ENCODE measurements around the gene CLDN15.
"Not testable (repeated sequence)": the region's sequence is repeated elsewhere in the genome, so short reads cannot be mapped to it uniquely, and the experiment has no call there.

The CLDN15 gene

DNA sequence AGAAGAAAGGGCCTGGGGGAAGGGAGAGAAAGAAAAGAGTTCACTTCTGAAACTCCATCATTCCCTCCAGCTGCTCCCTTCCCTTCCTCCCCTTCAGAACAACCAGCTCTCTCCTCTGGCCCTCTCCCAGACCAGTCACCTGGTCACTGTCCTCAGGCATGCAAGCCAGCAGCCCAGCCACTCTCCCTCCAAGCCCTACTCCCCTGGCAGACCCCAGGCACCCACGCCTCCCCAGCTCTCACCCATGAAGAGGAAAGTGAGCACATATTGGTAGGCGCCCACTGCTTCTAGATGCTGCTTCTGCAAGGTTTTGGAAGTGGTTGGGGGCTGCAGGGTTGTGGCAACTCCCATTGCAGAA lies 37.1 kb downstream of the CLDN15 start:
- no peak for DNase-seq (ENCODE audit: low read depth in 2 of 2, low spot score in 1 of 2)

DNA sequence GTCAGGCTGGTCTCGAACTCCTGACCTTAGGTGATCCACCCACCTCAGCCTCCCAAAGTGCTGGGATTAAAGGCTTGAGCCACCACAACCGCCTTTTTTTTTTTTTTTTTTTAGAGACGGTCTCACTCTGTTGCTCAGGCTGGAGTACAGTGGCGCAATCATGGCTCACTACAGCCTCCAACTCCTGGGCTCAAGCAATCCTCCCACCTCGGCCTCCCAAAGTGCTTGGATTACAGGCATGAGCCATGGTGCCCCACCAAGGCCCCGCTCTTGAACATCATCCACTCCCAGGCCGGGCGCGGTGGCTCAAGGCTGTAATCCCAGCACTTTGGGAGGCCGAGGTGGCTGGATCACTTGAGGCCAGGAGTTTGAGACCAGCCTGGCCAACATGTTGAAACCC lies 38.1 kb downstream of the CLDN15 start:
- not testable (repeated sequence) for DNase-seq (ENCODE audit: low read depth in 2 of 2, low spot score in 1 of 2)

DNA sequence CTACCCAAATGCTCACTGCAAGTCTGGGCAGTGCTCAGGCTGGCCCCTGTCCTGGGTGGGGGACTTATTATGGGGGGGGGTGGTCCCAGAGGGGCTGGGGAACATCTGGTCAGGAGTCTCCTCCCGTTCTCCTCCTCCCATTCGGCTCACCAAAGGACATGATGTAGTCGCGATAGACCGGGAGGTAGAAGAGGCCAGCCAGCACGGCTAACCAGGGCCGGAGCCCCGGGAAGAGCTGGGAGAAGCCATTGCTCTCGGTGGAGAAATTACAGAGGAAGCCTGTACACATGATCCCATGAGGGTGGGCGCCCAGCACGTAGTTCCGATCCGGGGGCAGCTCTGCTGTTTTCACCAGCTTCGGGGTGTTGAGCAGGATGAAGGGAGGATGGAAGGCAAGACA lies 39.1 kb downstream of the CLDN15 start:
- no peak for DNase-seq (ENCODE audit: low read depth in 2 of 2, low spot score in 1 of 2)

DNA sequence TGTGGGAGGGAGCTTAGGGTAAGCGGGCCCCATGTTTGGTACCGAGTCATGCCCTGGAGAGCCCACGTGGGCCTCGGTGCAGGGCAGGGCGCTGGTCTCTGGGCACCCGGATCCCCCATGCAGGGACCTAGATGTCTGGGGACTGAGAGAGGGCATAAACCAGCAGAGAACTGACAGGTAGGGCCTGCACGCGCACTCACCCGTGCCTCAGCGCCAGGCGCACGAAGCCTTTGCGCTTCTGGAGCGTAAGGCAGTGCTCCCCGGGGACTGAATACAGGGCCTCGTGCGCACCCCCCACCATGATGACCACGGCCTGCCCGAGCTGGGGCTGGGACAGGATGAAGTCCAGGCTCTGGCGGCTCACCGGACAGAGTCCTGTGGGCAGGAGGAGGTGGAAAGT lies 39.6 kb downstream of the CLDN15 start:
- DNase-seq (ENCODE audit: low read depth in 2 of 2, low spot score in 1 of 2): no peak

DNA sequence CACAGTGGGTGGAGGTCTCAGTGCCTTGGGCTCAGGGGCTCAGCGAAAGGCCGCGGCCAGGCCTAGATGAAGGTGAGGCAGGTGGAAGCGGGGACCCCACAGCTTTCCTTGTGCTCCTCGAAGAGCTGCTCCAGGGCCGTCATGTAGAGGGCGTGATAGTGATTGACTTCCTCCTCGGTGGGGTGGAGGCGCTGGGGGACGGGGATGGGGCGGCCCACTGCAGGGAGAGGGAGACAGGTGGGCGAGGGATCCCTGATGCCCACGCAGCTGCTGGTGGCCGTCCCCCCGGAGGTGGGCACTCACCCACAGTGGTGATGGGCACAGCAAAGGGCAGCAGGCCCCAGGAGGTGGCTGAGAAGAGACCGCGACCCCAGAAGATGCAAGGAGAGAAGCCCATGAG lies 41.7 kb downstream of the CLDN15 start:
- no peak for DNase-seq (ENCODE audit: low read depth in 2 of 2, low spot score in 1 of 2)

DNA sequence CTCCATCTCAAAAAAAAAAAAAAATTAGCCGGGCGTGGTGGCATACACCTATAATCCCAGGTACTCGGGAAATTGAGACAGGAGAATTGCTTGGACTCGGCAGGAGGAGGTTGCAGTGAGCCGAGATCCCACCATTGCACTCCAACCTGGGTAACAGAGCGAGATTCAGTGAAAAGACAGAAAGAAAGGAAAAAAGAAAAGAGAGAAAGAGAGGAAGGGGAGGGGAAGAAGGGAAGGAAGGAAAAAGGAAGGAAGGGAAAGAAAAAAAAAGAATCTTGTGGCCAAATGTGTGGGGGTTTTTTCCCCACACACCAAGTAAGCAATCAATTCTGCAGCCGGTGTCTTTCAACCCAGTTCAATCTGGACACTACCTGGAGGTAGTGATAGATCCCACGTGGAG lies 48.5 kb downstream of the CLDN15 start:
- no peak for DNase-seq (ENCODE audit: low read depth in 2 of 2, low spot score in 1 of 2)

DNA sequence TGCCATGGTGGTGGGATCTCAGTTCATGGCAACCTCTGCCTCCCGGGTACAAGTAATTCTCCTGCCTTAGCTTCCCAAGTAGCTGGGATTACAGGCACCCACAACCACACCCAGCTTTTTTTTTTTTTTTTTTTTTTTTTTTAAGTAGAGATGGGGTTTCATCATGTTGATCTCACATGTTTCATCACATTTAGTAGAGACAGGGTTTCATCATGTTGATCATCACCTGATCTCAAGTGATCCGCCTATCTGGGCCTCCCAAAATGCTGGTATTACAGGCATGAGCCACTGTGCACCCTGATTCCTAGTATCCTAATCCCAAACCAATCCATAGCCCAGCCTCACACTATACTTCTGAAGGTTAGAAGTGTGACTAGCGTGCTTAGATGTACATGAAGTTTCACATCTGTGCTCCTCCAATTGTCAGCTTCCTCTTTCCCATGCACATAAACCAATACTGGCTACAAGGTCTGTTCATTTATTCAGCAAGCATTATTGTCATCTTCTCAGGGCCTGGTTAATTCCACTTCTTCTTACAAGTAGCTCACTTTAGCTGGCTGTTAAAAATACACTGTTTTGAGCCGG lies 50.7 kb downstream of the CLDN15 start:
- DNase-seq (ENCODE audit: low read depth in 2 of 2, low spot score in 1 of 2): no peak

DNA sequence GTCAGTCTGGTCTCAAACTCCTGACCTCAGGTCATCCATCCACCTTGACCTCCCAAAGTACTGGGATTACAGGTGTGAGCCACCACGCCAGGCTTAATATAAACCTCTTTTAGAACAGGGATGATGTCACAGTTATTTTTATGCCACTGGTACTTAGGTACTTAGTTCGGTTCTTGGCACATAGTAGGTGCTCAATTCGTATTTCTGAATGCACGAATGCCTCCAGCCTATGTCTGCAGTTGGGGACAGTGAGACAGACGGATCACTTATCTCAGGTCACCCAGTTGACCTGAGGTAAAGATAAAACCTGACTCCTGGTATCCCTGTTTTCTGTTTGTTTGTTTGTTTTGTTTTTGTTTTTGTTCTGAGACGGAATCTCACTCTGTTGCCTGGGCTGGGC lies 51.4 kb downstream of the CLDN15 start:
- DNase-seq (ENCODE audit: low read depth in 2 of 2, low spot score in 1 of 2): no peak

DNA sequence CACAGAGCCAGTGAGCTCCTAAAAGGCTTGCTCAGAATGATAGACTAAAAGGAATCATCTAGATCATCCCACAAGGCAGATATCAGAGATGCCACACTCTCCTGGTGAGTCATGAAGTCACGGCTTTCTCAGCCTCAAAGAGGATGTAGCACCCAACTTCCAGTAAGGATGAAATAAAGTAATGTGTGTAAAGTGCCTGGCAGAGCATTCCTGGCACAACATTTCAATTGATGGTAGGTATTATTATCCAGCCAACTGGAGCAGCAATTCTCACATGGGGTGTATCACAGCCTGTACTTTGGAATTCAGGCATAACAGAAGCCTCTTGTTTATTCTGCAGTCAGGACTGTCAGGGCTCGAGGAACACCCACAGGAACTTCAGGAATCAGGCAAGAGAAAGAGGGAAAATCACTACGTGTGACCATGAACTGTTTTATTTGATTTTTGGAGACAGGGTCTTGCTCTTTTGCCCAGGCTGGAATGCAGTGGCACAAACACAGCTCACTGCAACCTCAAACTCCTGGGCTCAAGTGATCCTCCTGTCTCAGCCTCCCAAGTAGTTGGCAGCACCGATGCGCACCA lies 52.3 kb downstream of the CLDN15 start:
- no peak for DNase-seq (ENCODE audit: low read depth in 2 of 2, low spot score in 1 of 2)

Data from stimulated activated CD8-positive, alpha-beta memory T cell treated with anti-CD3 and anti-CD28 coated beads, Interleukin-4, amount 100 ng/mL, for 4 hours (primary cell).